NCI-H2029 (cell line): ENCODE data around the gene IRAK2.

ENCODE experiments used
- DNase-seq: peaks from one replicate; lab custom pipeline; 2025; lab: John Stamatoyannopoulos, UW

Gene IRAK2

GRCh38 chr3:10284496-10284895 lies 119.8 kb downstream of the IRAK2 start:
- DNase-seq: no peak

- no peak for DNase-seq
Observed at GRCh38 chr3:10285272-10286132, 120.8 kb downstream of the IRAK2 start.

- no peak for DNase-seq
Observed at GRCh38 chr3:10286133-10286524, 121.4 kb downstream of the IRAK2 start.

- peak; percentile 72 for DNase-seq
Observed at GRCh38 chr3:10286596-10287295, 122.0 kb downstream of the IRAK2 start.

- DNase-seq: no peak
Observed at GRCh38 chr3:10287936-10288574, 123.3 kb downstream of the IRAK2 start.

GRCh38 chr3:10288575-10288960 lies 123.8 kb downstream of the IRAK2 start:
- no peak for DNase-seq

GRCh38 chr3:10289077-10289476 lies 124.4 kb downstream of the IRAK2 start:
- DNase-seq: no peak

GRCh38 chr3:10289787-10290355 lies 125.2 kb downstream of the IRAK2 start:
- DNase-seq: no peak

GRCh38 chr3:10290481-10291176 lies 125.9 kb downstream of the IRAK2 start:
- no peak for DNase-seq

- DNase-seq: no peak
Observed at GRCh38 chr3:10291641-10292040, 126.9 kb downstream of the IRAK2 start.

- no peak for DNase-seq
Observed at GRCh38 chr3:10292505-10293419, 128.0 kb downstream of the IRAK2 start, which contains the start of gene GHRL. GHRL (minus strand) TSS chr3:10292947; CDS start chr3:10290180, 2,767 bp downstream.
